B cell (primary cell): ENCODE results near the gene CDC37L1.

Experiments
- CTCF ChIP-seq: fragments of 200-600 bp; IDR thresholded peaks from one replicate; pipeline ENCODE4 v1.8.0; 2022; ENCODE audit warnings: antibody characterized with exemption, mild to moderate bottlenecking
- EZH2 ChIP-seq: IDR thresholded peaks from 2 replicates; pipeline ENCODE4 v1.6.1; 2012; ENCODE audit warnings: borderline replicate concordance, low read depth, mild to moderate bottlenecking, moderate library complexity, low read length; ENCODE audit not compliant: insufficient read depth, poor library complexity, severe bottlenecking

GRCh38 chr9:4686112-4686511, 6.7 kb downstream of the CDC37L1 start:
- TF ChIP-seq CTCF (no peak), EZH2 (no peak)
